ENCODE measurements around the gene CTNND1. TPM values are rescaled to one million over a fixed set of nuclear protein-coding genes. Genes with fewer than 3 reads are reported as not detected.
A peak's percentile ranks its signal among the peaks of the same experiment; 100 is the strongest.

Gene CTNND1
- total RNA-seq, 1 experiment from 2014 or later: 70.9 TPM

DNA sequence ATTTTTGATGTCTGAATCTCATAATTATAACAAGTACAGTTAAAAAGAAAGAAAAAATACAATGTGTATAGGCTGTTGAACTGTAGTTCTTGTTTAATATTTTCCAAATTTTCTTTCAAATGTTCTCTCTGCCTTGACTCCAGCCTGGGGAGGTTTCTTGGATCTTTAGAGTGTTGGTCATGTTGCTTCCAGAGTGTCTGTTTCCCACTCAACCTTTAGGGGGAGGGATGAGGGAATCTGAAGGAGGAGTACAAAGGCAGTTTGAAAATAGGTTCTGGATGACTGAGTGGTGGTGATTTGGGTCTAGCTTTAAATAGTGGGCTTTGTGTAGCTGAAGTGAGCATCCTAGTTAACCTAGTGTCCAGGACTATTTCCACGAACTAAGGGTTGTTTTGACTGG, 2.0 kb downstream of the CTNND1 start:
- peak; percentile 54 for DNase-seq (ENCODE audit: low read depth)

DNA sequence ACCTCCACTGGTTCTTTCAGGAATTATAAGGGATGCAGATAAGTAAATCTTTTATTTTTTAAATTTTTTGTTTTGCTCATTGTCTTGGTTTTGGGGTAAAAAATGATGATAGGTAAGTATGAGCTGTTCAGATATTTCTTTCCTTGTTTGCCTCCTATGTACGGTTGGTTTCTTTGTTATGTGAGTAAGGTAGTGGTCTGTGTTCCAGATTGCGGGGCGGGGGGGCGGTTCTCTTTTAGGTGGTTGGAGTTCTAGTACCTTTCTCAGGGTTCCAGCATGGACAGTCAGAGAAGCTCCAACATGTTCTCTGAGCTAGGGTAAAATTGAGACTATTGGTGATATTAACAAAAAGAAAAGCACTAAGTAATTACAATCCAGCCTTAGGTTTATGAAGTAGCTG, 2.4 kb downstream of the CTNND1 start:
- no peak for DNase-seq (ENCODE audit: low read depth)

DNA sequence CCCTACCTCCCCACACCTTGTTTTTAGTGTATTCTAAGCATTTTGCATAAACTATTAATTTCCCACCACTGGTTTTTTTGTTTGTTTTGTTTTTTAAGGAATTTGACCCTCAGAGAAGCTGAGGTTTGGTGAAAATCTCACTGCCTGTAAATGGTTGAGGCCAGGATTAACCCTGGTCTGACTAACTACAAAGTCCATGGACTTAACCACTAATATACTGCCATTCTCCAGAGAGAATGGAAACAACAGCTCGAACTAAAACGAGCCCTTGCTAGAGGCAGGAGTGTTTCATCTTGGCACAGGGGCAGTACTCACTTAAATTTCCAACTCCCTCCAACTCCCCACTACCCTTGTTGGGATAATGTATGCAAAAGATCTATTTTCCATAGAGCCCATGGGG, 3.0 kb downstream of the CTNND1 start:
- no peak for DNase-seq (ENCODE audit: low read depth)

DNA sequence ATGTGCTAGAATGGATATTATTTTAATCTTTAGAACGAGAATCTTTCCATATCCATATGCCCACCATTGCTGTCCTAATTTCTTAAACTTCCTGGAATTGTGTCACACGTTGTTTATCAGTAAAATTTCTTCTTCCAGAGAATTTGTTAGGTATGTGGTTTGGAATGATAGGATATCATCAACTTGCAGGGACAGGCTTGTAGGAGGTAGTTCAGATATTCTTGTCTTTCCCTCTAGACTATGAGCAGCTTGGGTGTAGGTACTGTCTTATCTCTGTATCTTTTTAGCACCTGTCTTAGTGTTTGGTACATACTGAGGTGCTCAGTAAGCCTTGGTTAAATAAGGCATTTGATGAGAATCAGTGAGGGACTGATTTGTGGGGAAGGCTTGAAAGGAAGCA, 3.4 kb downstream of the CTNND1 start:
- DNase-seq (ENCODE audit: low read depth): no peak

DNA sequence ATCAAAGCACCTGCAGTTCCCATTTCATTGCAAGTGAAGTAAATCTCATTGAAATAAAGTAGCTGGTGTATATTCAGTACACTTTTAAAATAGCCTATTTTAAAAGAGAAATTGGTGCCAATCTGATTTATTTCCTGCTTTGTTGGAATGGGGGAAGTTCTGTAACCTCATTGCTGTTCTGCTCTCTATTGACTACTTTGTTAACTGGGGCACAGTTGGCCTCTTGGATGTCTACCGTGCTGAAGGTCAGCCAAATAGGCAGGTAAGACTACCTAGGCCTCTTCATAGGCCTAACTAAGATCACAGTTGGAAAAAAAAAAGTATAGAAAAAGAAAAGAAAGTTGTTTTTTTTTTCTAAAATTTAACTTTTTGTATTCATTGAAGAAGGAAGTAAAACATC, 9.2 kb downstream of the CTNND1 start:
- DNase-seq (ENCODE audit: low read depth): no peak

DNA sequence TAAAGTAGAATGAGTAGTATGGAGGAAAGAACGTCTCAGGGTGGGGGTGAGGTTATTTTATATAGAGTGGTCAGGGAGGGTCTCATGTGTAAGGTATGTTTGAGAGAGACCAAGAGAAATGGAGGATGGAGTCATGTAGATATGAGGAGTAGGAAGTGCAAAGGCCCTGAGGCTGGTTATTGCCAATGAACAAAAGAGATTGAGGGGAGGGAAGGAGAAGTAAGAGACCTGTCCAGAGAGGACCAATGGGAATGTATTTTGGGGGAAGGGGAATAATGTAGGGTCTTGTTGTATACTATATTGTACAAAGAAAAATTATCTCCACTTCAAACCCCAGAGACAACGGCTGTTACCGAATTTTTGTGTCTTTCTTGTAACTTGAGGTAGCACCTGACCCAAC, 9.8 kb downstream of the CTNND1 start:
- DNase-seq (ENCODE audit: low read depth): no peak

DNA sequence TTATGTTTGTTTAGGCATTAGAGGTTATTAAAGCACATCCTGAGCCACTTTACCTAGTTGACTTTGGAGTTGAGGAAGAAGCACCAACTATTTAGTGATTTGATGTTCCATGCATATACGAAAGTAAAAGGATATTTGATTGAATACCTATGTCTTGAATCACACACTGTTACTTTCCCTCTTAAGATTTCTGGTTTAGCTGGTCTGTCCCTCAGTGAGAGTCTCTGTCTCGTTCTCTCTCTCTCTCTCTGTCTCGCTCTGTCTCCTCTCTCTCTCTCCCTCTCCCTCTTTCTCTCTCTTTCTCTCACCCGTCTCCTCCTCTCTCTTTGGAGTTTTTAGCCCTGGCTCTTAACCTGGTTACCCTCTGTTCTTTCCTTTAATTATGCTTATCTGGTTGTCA, 11.0 kb downstream of the CTNND1 start:
- DNase-seq (ENCODE audit: low read depth): no peak

DNA sequence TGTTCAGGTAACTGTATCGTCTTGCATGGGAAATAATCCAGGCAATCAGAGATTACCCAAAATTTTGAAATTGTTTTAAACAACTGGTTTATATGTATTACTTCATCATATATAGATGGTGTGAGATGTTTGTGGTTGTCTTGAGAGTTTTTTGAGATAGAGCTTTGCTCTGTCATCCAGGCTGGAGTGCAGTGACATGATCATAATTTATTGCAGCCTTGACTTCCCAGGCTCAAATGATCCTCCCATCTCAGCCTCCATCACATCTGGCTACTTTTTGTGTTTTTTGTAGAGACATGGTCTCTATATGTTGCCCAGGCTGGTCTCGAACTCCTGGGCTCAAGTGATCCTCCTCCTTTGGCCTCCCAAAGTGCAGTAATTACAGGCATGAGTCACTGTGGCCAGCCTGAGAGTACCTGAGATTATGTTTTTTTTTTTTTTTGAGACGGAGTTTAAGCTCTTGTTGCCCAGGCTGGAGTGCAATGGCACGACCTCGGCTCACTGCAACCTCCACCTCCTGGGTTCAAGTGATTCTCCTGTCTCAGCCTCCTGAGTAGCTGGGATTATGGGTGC, 11.5 kb downstream of the CTNND1 start:
- no peak for DNase-seq (ENCODE audit: low read depth)

DNA sequence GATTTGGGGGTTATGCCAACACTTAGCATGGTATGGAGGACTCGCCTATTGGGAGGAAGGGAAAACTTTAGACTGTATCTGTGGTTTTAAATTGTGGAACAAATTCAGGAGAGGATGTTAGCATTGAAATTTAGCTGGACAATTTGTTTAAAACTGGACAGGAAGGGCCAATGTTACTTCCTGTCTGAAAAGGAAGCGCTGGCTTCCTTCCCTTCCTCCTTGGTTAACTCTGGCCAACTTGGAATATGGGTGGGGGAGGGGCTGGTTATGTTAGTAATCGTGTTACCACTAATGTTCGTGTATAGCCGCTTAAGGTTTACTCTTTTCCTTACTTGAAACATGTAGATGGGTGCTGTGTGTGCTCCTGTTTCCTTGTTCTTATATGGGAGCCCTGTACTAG, 13.9 kb downstream of the CTNND1 start:
- DNase-seq (ENCODE audit: low read depth): no peak

DNA sequence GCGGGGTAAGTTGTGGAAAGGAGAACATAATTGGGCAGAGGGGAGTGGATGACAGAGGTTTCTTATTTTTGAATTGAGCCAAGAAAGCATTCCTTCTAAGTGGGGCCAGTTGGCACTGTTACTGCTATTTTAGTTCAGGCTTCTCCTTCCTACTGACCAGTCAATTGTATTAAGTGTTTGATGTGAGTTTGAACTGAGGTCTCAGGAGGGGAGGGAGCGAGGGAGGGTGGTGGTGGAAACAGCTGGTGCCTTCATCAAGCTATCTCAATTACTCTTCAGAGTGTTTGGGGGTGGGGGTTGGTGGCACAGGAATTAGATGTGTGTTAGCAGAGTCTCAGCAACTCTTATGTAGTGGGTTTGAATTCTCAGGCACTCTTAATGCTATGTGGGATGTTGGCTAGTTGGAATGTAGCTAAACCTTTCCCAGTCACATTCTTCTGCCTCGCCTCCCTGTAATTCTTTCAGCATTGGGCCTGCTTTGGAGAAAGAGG, 14.5 kb downstream of the CTNND1 start:
- no peak for DNase-seq (ENCODE audit: low read depth)

DNA sequence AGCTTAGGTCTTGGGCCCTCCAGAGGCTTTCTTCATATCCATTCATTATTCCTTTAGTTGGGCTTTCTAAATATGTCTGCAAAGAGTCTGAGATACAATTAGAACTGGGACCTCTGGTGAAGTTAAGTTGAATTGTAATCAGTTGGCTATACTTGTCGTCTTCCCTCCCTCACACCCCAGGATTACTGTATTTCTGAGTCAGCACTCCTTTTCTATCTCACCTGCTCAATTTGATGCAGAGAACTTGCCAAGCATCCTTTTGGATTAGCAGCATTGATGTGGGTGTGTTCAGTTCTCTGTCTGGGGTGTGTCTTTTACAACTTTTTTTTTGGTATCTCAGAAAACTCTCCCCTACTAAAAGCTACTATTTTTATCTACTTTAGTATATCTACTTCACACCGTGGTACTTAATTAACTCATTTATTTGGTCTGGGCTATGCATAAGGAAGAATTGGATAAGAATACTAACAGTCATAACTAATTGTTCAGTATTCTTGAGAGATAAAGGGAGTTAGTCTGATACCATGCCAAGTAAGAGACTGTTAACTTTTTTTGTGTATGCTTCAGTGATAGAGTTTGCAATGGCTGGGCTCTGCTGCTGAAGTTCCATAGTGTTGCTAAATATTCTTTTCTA, 15.1 kb downstream of the CTNND1 start:
- DNase-seq (ENCODE audit: low read depth): no peak

DNA sequence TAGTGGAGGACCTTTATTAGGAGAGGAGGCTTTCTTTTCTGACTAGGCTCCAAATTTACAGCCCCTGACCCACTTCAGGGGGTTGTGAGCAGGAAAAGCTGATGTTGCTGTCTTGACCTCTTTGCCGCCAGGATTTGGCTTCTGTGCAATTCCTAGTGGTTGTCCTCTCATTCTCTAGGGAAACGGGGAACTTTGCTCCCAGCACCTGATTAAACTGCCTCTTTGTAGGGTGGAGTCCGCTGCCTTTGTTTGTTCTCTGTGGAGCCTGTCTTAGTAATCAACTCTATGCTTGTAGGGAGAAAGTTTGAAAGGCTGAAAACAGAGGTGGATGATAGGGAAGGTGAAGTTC, 16.3 kb downstream of the CTNND1 start:
- DNase-seq (ENCODE audit: low read depth): peak; percentile 43

DNA sequence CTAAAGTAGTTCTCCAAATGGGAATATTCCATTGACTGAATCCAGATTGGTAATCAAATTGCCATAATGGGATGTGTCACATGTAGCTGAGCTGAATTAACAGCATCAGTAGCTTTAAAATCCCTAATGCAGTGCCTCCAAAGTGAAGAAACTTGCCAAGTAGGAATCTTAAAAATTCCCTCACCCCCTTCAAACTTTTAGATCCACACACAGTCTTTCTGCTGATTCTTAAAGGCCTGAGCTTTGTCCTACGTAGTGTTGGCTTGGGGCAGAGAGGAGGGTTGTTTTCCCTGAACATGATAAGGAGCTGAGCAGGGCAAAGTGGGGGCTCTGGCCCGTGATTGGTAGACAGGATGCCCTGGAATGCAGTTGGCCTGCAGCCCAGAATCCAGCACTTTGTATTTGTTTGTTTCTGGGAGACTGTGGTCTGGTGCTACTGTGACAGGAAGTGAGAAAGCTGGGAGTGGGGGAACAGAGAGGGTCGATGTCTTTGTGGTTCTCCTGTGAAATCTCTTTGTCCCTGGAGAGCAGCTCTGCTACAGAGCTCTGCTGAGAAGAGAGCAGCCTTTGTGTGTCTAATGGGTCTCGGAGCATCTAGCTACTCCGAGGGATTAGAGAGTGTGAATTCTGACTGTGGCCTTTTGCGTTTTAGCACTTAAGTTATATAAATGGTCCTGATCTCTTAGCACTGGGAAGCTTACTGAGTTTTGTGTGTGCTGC, 16.9 kb downstream of the CTNND1 start:
- DNase-seq (ENCODE audit: low read depth): peak; percentile 98

DNA sequence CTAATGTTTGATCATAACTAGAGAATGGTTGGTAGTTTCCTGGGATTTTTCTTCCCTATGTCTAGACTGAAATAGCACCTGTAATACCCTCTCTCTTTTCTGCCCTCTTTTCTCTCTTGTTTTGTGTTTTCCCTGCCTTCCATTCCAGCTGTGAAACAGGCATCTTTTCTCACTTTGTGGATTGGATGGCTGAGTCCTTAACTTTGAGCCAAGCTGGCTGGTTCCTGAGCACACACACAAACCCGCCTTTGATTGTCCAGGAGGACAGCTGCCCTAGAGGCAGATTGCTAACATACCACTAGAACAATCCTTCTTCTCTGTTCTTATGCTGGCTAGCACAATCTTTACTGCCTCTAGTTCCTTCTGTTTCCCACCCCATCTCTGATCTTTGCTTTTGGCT, 17.7 kb downstream of the CTNND1 start:
- peak; percentile 88 for DNase-seq (ENCODE audit: low read depth)

DNA sequence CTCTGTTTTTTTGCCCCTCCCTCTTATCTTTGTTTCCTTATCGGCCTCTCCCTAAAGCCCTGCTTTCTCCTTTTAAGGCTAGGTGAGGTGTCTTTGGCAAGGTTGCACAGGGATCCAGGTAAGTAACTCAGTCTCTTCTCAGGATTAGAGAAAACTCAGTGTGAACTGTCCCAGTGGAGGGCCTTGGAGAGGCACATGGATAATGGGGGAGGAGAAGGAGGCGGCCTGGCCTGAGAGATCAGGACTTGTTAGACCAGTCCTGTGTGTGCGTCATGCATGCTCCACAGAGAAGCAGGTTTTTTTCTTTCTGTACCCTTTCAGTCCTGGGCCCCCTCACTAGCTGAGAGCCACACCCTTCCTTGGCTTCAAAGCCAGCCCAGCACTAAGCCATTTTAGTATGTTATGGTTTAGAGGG, 19.9 kb downstream of the CTNND1 start:
- no peak for DNase-seq (ENCODE audit: low read depth)

DNA sequence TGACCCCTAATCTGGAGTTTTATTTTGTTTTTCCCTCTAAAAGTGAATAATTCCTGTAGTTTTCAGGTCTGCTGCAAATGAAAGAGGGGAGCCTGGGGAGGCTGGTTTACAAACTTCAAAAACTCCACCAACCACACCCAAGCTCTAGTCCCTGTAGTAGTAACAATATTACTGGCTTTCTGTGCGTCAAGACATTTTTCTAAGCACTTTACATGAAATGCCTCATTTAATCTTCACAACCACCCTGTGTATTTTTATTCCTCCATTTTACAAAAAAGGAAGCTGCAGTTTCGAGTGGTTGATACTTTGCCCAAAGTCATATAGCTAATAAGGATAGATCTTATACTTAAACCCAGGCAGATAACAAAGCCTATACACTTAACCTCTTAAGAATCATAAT, 23.5 kb downstream of the CTNND1 start:
- no peak for DNase-seq (ENCODE audit: low read depth)

DNA sequence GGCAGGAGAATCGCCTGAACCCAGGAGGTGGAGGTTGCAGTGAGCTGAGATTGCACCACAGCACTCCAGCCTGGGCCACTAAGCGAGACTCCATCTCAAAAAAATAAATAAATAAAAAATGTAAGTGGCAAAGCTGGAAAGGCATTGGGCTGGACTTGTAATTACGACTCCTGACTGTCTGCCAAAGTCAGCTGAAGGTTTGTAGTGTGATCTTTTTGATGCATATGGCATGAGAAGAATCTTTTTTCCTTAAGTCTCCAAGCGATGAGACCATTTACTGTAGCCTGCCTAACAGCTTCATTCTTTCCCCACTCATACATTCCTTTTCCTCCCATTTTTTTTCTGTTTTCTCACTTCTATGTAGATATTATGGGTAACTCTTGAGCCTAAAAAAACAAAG, 24.8 kb downstream of the CTNND1 start:
- no peak for DNase-seq (ENCODE audit: low read depth)

DNA sequence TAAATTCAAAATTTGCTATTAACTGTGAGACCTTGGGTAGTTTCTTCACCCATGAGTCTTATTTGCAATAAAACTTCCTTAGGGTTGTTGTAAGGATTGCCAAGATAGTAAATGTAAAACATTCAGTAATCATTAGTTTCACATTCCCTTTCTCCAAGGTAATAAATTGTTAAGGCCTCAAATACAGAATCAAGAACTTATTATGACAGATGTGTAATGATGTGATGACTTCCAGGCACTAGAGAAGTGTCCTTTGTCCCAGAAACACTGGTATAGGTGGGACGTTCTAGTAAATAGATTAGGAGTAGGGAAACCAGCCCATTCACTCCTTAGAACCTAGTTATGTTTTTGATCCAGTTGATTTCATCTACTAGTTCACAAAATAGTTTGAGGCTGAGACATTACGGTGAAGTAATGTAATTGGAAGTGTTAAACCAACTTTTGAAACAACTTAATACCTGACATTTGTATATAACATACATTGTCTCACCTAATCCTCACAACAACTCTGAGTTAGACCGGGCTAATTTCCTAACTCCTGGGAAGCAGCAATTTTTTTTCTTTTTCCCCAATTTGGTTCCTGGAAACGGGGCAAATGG, 25.5 kb downstream of the CTNND1 start:
- DNase-seq (ENCODE audit: low read depth): no peak

DNA sequence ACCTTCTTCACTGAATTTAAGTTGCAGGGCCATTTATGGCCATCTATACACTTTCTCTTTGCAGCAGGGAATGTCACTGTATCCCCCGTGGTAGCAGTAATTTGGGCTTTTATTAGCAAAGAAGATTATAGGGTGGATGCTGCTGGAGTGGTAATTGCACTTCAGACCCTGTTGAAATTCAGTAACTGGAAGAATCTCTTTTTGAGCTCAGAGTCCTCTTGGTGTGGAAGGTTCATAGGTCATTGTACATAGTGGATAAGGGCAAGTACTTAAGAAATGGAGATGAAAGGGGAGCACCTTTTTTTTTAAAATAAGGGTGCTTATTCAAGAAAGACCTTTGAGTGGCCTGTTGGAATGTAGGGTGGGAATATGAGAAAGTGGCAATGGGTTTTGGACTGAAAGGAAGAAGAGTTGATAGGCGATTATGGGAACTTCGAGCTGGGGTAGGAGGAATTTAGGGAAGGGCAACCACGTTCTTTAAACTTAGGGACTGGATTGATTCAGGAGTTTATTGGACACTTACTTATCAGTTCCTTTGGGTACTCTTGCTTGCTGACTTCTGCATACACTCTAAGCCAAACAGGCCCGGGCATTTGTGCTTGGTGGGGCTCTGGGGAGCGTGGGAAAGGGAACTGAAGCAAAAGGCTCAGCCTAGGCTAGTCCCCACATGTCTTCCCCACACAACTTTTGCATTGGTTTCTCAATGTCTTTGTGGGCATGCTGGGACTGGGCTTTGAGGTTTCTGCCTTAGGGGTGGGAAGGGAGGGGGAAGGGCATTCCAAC, 26.5 kb downstream of the CTNND1 start:
- DNase-seq (ENCODE audit: low read depth): no peak

DNA sequence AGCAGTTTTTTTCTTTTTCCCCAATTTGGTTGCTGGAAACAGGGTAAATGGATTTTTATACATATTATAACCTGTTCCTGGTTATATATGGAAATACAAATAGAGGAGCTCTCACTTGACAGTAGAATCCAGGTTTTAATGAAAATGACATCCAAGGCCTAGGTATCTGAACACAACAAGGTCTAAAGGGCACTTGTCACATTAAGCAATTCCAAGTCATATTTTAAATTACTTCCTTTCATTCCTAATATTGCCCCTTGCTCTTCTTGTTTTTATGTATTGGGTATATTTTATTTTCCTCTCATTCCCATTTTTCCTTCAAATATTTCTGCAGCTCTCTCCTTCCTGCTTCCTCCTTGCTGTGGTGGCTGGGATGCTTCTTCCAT, 27.1 kb downstream of the CTNND1 start:
- no peak for DNase-seq (ENCODE audit: low read depth)

DNA sequence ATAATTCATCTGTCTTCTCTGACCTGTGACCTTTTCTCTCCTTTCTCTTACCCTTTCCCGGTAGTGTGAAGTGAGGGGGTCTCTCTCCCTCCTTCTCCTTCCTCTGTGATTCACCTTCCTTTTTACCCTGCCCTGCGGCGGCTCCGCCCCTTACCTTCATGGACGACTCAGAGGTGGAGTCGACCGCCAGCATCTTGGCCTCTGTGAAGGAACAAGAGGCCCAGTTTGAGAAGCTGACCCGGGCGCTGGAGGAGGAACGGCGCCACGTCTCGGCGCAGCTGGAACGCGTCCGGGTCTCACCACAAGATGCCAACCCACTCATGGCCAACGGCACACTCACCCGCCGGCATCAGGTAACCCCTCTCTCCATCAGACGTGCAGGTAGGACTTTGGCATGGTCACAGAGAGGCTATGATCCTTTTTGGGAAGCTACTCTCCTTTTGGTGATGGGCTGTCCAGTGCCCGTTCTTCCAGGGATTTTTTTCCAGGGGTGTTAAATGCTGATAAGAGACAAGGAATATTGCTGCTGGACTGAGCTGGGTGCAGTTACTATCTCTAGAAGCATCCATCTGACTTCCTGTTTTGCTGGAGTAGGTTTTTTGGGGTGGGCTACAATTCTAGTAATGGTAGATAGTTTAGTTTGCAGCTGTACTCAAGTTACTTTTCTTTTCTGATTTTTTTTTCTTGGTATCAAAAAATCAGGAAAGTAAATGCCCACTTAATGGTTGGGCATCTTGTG, 29.9 kb downstream of the CTNND1 start:
- DNase-seq (ENCODE audit: low read depth): no peak
